ENCODE data around the gene CPED1. TPM values are rescaled to one million over a fixed set of nuclear protein-coding genes. Genes with fewer than 3 reads are reported as not detected.

The CPED1 gene
- total and polyA plus RNA-seq, 7 donors, result 1.2 to 120 (median 79.6) TPM

GRCh38 chr7:121156825-121157224, 168.3 kb downstream of the CPED1 start:
- Histone ChIP-seq H3K4me3 (no peak overlapping the region), H3K27me3 (no peaks in the 10 kb centered on the region), H3K36me3 (no peaks in the 10 kb centered on the region), H3K4me1 (peaks cover 0 to 6% (median 0%) of the 10 kb centered on the region in 4 donors), H3K9me3 (no peaks in the 10 kb centered on the region), H3K27ac (no peak overlapping the region)
- no peak for TF ChIP-seq POLR2A (IDR thresholded peaks at IDR 0.05)
- no peak for TF ChIP-seq EP300 (IDR thresholded peaks at IDR 0.05)
- TF ChIP-seq POLR2AphosphoS5 (IDR thresholded peaks at IDR 0.05), result no peak
- TF ChIP-seq, protein P1, sequence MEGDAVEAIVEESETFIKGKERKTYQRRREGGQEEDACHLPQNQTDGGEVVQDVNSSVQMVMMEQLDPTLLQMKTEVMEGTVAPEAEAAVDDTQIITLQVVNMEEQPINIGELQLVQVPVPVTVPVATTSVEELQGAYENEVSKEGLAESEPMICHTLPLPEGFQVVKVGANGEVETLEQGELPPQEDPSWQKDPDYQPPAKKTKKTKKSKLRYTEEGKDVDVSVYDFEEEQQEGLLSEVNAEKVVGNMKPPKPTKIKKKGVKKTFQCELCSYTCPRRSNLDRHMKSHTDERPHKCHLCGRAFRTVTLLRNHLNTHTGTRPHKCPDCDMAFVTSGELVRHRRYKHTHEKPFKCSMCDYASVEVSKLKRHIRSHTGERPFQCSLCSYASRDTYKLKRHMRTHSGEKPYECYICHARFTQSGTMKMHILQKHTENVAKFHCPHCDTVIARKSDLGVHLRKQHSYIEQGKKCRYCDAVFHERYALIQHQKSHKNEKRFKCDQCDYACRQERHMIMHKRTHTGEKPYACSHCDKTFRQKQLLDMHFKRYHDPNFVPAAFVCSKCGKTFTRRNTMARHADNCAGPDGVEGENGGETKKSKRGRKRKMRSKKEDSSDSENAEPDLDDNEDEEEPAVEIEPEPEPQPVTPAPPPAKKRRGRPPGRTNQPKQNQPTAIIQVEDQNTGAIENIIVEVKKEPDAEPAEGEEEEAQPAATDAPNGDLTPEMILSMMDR (IDR thresholded peaks at IDR 0.05), result no peak
- DNase-seq, result no peak
- whole genome bisulfite sequencing, 2 donors, result 67 to 70% methylated on average over 2 of the region's 2 CpGs
- intact Hi-C loops (cut with DNase I), result no loop called here

DNA sequence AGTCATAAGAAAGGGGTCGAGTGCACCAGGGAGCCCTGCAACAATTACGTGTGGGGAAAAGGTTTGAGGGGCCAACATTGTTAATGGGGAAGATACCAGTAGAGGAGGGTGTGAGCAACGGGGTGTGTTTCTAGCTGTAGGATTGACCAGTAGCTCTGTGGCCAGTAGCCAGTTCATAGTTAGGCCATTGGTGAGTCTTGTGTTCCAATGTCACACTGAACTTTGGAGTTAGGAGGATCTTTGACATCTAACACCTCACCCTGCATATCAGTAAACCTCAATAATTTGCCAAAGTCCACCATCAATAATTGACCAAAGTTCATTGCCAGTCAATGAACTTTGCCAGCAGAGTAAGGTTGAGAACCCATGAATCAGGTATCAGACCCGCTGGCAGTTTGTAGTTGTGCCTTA, 168.8 kb downstream of the CPED1 start:
- WGBS, 2 donors, result 75 to 88% methylated on average over 4 of the region's 4 CpGs
- H3K27ac ChIP-seq, result no peak overlapping the region
- intact Hi-C loops (cut with DNase I), result no loop called here
- peaks cover 0 to 6% (median 0%) of the 10 kb centered on the region in 4 donors for H3K4me1 ChIP-seq
- no peaks in the 10 kb centered on the region for H3K27me3 ChIP-seq
- DNase-seq, result no peak
- TF ChIP-seq EP300 (IDR thresholded peaks at IDR 0.05), result no peak
- TF ChIP-seq, protein P1 (IDR thresholded peaks at IDR 0.05), result no peak
- no peak for TF ChIP-seq POLR2AphosphoS5 (IDR thresholded peaks at IDR 0.05)
- no peak for TF ChIP-seq POLR2A (IDR thresholded peaks at IDR 0.05)
- H3K36me3 ChIP-seq, result no peaks in the 10 kb centered on the region
- H3K9me3 ChIP-seq, result no peaks in the 10 kb centered on the region
- no peak overlapping the region for H3K4me3 ChIP-seq

DNA sequence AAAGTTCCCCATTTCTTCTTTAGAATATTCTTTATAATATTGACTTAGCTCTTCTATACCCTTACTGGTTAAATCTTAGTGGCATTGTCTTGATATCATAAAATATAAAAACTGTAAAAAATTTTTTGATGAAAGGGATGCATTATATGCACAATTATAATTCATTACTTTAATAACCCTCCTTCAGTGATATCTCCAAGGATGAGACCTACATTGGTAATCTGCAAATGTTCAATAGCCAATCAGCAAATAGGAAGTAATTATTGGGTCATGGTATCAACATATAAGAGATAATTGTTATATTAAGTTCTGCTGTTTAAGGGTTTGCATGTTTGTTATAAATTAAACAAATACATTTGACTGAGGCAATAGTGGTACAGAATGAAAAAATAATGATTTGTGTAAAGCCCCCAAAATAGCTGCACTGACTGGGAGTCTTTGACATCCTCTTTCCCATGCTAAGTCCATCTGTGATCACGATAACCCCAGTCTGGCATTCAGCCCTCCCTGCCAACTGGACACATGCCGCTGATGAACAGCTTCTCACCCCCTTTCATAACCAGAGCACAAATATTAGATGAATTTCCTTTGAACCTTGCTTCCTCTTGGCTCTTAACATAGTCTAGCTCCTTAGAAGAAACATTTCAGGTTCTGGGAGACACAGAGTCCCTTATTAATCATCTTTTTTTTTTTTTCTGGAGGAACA, 169.5 kb downstream of the CPED1 start:
- H3K27ac ChIP-seq, result no peak overlapping the region
- intact Hi-C loops (cut with DNase I), result no loop called here
- no peaks in the 10 kb centered on the region for H3K27me3 ChIP-seq
- no peaks in the 10 kb centered on the region for H3K36me3 ChIP-seq
- H3K4me3 ChIP-seq, result no peak overlapping the region
- no peaks in the 10 kb centered on the region for H3K9me3 ChIP-seq
- WGBS, 2 donors, result 91 to 92% methylated on average over 2 of the region's 2 CpGs
- peaks cover 0 to 6% (median 0%) of the 10 kb centered on the region in 4 donors for H3K4me1 ChIP-seq
- no peak for DNase-seq
- TF ChIP-seq POLR2A (IDR thresholded peaks at IDR 0.05) (no peak), POLR2AphosphoS5 (IDR thresholded peaks at IDR 0.05) (no peak), EP300 (IDR thresholded peaks at IDR 0.05) (no peak)
- TF ChIP-seq, protein P1 (IDR thresholded peaks at IDR 0.05), result no peak

- Histone ChIP-seq H3K9me3 (no peaks in the 10 kb centered on the region), H3K4me1 (peaks cover 0 to 9% (median 4%) of the 10 kb centered on the region in 4 donors), H3K36me3 (no peaks in the 10 kb centered on the region), H3K27me3 (no peaks in the 10 kb centered on the region), H3K4me3 (no peak overlapping the region), H3K27ac (no peak overlapping the region)
- TF ChIP-seq POLR2AphosphoS5 (IDR thresholded peaks at IDR 0.05), result no peak
- TF ChIP-seq EP300 (IDR thresholded peaks at IDR 0.05), result no peak
- TF ChIP-seq POLR2A (IDR thresholded peaks at IDR 0.05), result no peak
- TF ChIP-seq, protein P1 (IDR thresholded peaks at IDR 0.05), result no peak
- WGBS, 2 donors, result 76 to 78% methylated on average over 3 of the region's 3 CpGs
- intact Hi-C loops (cut with DNase I), result no loop called here
- no peak for DNase-seq
Measured at GRCh38 chr7:121158665-121159064, 170.2 kb downstream of the CPED1 start.
